Activated effector memory CD4-positive, alpha-beta T cell treated with anti-CD3 and anti-CD28 coated beads, Interleukin-2, amount 50 U/mL, for 16 hours (primary cell): ENCODE results near the gene PBX4.

Experiments used
- DNase-seq: peaks from one replicate; pipeline ENCODE4 v3.0.0-alpha.2; 2020

The PBX4 gene

GRCh38 chr19:19552798-19553197 is 65.7 kb downstream of the PBX4 start:
- peak; percentile 71 for DNase-seq

GRCh38 chr19:19551853-19552192 is 66.7 kb downstream of the PBX4 start:
- no peak for DNase-seq

GRCh38 chr19:19550972-19551852 is 67.3 kb downstream of the PBX4 start:
- no peak for DNase-seq

GRCh38 chr19:19550485-19550929 is 68.0 kb downstream of the PBX4 start:
- DNase-seq, result no peak

GRCh38 chr19:19549804-19550464 is 68.6 kb downstream of the PBX4 start:
- DNase-seq, result no peak

GRCh38 chr19:19548915-19549759 is 69.3 kb downstream of the PBX4 start:
- no peak for DNase-seq

GRCh38 chr19:19547674-19548336 is 70.7 kb downstream of the PBX4 start:
- no peak for DNase-seq

- no peak for DNase-seq
These were observed 71.7 kb downstream of the PBX4 start for GRCh38 chr19:19546751-19547162.

GRCh38 chr19:19545707-19546106 is 72.8 kb downstream of the PBX4 start:
- DNase-seq, result no peak

- DNase-seq, result no peak
These were observed 73.4 kb downstream of the PBX4 start for GRCh38 chr19:19544954-19545591.

- no peak for DNase-seq
These were observed 74.1 kb downstream of the PBX4 start for GRCh38 chr19:19544257-19544953.

GRCh38 chr19:19543640-19544039 is 74.8 kb downstream of the PBX4 start:
- no peak for DNase-seq

GRCh38 chr19:19543101-19543500 is 75.4 kb downstream of the PBX4 start:
- DNase-seq, result no peak

GRCh38 chr19:19542507-19542906 is 76.0 kb downstream of the PBX4 start:
- DNase-seq, result no peak

- no peak for DNase-seq
These were observed 76.9 kb downstream of the PBX4 start for GRCh38 chr19:19541616-19542015.

GRCh38 chr19:19540715-19541515 is 77.6 kb downstream of the PBX4 start:
- DNase-seq, result peak; percentile 90

GRCh38 chr19:19540064-19540714 is 78.3 kb downstream of the PBX4 start:
- peak; percentile 86 for DNase-seq

- no peak for DNase-seq
These were observed 78.8 kb downstream of the PBX4 start for GRCh38 chr19:19539698-19540063.

GRCh38 chr19:19538785-19539166 is 79.7 kb downstream of the PBX4 start:
- no peak for DNase-seq

GRCh38 chr19:19538061-19538784 is 80.3 kb downstream of the PBX4 start, which contains the start of gene CILP2:
Gene CILP2, plus strand, starts transcription at chr19:19538265. Its CDS starts 85 bp downstream, at chr19:19538350.
- DNase-seq, result peak; percentile 79
